Measurements from ENCODE around the gene GRPEL1.
"Not testable (repeated sequence)": the region's sequence is repeated elsewhere in the genome, so short reads cannot be mapped to it uniquely, and the experiment has no call there.

Gene GRPEL1

GRCh38 chr4:7083597-7084563 is 16.0 kb upstream of the GRPEL1 start:
- no peak for TF ChIP-seq CTCF (IDR thresholded peaks at IDR 0.05; ENCODE audit: control extremely low read depth, extremely low read depth, low read depth, missing control alignments)
- no peak for DNase-seq (ENCODE audit: extremely low spot score)
- CTCF ChIA-PET, result interaction anchor here (0.7 to 5.5 kb wide), 10 partner anchors 8 to 365 kb away, joined by 3 to 59 read pairs (median 6); partner anchors contain the start of genes GRPEL1 and TADA2B
- POLR2A ChIA-PET, result interaction anchor here (0.7 to 1.2 kb wide), 2 partner anchors 16 to 363 kb away, joined by 4 to 5 read pairs; partner anchors contain the start of gene GRPEL1

GRCh38 chr4:7079909-7080308 is 12.0 kb upstream of the GRPEL1 start:
- CTCF ChIA-PET, result interaction anchor here (1.1 to 2.4 kb wide), 5 partner anchors 9 to 359 kb away, joined by 3 to 15 read pairs (median 5); no protein-coding TSS in a partner anchor
- POLR2A ChIA-PET, result not testable (repeated sequence)

DNA sequence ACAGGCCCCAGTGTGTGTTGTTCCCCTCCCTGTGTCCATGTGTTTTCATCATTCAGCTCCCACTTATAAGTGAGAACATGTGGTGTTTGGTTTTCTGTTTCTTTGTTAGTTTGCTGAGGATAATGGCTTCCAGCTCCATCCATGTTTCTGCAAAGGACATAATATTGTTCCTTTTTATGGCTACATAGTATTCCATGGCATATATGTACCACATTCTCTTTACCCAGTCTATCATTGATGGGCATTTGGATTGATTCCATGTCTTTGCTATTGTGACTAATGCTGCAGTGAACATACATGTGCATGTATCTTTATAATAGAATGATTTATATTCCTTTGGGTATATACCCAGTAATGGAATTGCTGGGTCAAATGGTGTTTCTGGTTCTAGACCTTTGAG is 11.6 kb upstream of the GRPEL1 start:
- CTCF ChIA-PET, result interaction anchor here (1.1 to 2.4 kb wide), 7 partner anchors 8 to 359 kb away, joined by 3 to 15 read pairs (median 5); no protein-coding TSS in a partner anchor
- POLR2A ChIA-PET, result not testable (repeated sequence)

More at GRCh38 chr4:7079909-7080308, 12.0 kb upstream of the GRPEL1 start:
- DNase-seq (ENCODE audit: extremely low spot score), result not testable (repeated sequence)

DNA sequence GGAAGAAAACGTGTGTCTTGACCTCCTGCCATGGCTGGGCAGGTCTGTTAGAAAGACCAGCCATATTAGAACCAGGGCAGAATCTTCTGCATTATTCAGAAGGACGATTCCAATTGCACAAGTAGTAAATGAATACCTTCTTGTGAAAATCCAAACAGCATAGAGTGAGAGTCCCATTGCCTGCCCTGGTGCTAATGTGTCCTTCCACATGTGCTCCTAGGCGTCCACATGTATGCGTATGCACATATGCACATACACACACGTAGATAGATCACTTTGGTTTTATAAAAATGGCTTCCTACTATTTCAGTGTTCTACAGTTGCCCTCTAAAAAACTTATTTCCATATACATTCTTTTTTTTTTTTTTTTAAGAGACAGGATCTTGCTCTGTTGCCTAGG is 10.2 kb upstream of the GRPEL1 start:
- no peak for TF ChIP-seq CTCF (IDR thresholded peaks at IDR 0.05; ENCODE audit: control extremely low read depth, extremely low read depth, low read depth, missing control alignments)
- no peak for DNase-seq (ENCODE audit: extremely low spot score)
- ChIA-PET CTCF (interaction anchor here (0.9 to 1.4 kb wide), 2 partner anchors 22 to 204 kb away, joined by 3 to 4 read pairs; no protein-coding TSS in a partner anchor), POLR2A (no interaction called here)

More for the DNA sequence above, 11.6 kb upstream of the GRPEL1 start:
- not testable (repeated sequence) for DNase-seq (ENCODE audit: extremely low spot score)

DNA sequence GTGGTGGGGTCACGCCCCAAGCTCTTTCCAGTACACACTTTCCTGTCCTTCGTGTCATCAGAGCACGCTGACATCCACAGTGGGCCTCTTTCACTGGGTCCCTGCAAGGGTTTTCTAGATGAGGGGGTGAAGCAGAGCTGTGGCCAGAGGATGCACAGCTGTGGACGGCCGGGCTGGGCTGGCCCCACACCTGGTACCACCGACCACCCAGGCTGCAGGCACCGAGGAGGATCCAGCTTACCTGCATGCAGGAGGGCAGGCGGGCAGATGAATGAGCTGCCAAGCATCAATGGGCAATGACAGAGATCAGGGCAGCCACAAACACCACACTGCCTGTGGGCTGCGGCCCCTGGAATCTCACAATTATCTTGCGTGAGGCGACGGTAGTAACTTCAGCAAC is 9.5 kb upstream of the GRPEL1 start:
- TF ChIP-seq CTCF (IDR thresholded peaks at IDR 0.05; ENCODE audit: control extremely low read depth, extremely low read depth, low read depth, missing control alignments), result no peak
- no peak for DNase-seq (ENCODE audit: extremely low spot score)
- POLR2A ChIA-PET, result no interaction called here
- CTCF ChIA-PET, result interaction anchor here (0.9 kb wide), 1 partner anchor 204 kb away, joined by 3 read pairs; no protein-coding TSS in a partner anchor

- DNase-seq (ENCODE audit: extremely low spot score), result no peak
- no peak for TF ChIP-seq CTCF (IDR thresholded peaks at IDR 0.05; ENCODE audit: control extremely low read depth, extremely low read depth, low read depth, missing control alignments)
- POLR2A ChIA-PET, result no interaction called here
- CTCF ChIA-PET, result no interaction called here
Observed at GRCh38 chr4:7076696-7077082, 8.8 kb upstream of the GRPEL1 start.

DNA sequence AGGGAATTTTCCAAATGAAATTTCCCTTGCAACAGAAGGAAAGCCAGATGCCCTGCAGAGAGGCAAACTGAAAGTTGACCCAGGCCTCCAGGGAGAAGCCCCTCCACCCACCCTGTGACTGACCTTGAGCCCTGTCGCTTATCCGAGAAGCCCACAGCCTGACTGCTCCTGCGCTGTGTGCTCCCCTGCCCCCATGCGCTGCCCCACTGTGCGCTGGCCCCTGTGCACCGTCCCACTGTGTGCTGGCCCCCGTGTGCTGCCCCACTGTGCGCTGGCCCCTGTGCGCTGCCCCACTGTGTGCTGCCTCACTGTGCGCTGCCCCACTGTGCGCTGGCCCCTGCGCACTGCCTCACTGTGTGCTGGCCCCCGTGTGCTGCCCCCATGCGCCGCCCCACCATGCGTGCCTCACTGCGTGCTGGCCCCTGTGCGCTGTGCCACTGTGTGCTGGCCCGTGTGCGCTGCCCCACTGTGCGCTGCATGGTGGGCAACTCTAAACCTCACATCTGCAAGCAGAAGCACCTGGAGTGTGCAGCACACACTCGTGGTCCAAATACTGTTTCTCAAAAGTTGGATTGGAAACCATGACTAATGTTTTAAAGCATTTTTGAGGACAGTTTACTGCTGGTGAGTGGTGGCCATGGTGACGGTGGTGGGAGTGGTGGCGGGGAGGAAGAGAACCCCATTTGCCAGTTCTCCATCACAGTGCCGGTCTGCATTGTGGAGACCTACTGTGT is 8.3 kb upstream of the GRPEL1 start:
- CTCF ChIA-PET, result interaction anchor here (1.1 kb wide), 1 partner anchor 8 kb away, joined by 3 read pairs; no protein-coding TSS in a partner anchor
- no peak for DNase-seq (ENCODE audit: extremely low spot score)
- TF ChIP-seq CTCF (IDR thresholded peaks at IDR 0.05; ENCODE audit: control extremely low read depth, extremely low read depth, low read depth, missing control alignments), result no peak
- POLR2A ChIA-PET, result no interaction called here

Measured in GM10248 (cell line).